Measurements from ENCODE around the gene PDE4D.

PDE4D gene

DNA sequence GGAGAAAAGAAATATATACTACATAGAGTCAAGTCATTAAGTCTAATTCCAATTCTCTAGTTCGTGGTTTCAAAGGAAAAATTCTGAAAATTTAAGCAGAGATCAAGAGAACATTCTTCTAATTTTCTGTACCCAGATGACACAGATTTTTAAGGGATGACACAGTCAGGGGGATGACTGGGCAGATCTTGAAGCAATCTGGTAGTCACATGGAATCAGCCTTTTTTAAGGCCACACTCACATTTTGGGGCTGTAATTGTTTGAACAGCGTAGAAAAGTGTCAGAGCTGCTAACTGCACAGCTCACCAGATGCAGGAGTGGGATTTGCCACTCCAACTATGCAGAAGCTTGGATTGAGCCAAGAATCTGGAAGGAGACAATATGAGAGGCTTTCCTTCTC lies 20.4 kb downstream of the PDE4D start:
- TF ChIP-seq, protein P1, sequence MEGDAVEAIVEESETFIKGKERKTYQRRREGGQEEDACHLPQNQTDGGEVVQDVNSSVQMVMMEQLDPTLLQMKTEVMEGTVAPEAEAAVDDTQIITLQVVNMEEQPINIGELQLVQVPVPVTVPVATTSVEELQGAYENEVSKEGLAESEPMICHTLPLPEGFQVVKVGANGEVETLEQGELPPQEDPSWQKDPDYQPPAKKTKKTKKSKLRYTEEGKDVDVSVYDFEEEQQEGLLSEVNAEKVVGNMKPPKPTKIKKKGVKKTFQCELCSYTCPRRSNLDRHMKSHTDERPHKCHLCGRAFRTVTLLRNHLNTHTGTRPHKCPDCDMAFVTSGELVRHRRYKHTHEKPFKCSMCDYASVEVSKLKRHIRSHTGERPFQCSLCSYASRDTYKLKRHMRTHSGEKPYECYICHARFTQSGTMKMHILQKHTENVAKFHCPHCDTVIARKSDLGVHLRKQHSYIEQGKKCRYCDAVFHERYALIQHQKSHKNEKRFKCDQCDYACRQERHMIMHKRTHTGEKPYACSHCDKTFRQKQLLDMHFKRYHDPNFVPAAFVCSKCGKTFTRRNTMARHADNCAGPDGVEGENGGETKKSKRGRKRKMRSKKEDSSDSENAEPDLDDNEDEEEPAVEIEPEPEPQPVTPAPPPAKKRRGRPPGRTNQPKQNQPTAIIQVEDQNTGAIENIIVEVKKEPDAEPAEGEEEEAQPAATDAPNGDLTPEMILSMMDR (IDR thresholded peaks at IDR 0.05; ENCODE audit: low read depth, low read length) = no peak
- H3K4me3 ChIP-seq (ENCODE audit: low read depth, low read length) = no peak overlapping the region
- in situ Hi-C loops (cut with HindIII; ENCODE audit: low sequenced_read_pairs) = no loop called here
- peak; percentile 66 for DNase-seq (ENCODE audit: low read depth, low spot score)

DNA sequence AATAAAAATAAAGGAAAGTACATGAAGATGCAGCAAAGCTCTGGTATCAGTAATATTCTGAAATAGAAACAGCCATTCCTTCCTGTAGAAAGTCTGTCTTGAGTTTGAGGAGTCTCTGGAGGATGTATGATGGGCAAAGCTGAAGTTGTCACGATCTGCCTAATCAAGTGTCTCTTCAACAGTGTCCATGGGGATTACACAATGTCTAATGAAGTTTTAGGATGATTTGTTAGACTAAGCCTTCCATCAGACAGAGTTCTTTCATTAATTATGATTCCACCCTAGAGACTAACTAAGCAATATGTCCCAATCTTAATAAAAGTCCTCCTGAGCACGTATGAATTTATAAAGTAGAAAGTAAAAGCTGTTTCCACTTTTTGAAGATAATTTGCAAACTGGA lies 26.9 kb downstream of the PDE4D start:
- in situ Hi-C loops (cut with HindIII; ENCODE audit: low sequenced_read_pairs) = no loop called here
- DNase-seq (ENCODE audit: low read depth, low spot score) = no peak
- H3K4me3 ChIP-seq (ENCODE audit: low read depth, low read length) = no peak overlapping the region
- TF ChIP-seq, protein P1 (IDR thresholded peaks at IDR 0.05; ENCODE audit: low read depth, low read length) = no peak

DNA sequence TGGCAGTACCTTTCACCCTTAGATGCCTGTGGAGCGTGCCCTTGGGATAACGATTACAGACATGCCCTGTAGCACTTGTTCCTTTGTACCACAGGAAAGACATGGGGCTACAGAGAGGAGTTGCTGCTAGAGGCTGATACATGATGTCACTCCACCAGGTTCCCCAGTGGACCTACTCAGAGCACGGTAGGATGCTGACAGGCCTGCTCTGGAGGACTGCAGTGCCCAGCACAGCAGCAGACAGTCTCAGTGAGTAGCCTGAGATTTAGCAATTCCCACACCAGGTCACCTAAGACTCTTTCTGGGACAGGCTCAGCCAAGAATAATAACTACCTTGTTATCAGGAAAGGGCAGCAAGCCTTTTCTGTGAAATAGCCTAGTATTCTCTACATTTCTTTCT lies 28.8 kb downstream of the PDE4D start:
- no peak overlapping the region for H3K4me3 ChIP-seq (ENCODE audit: low read depth, low read length)
- no peak for DNase-seq (ENCODE audit: low read depth, low spot score)
- TF ChIP-seq, protein P1 (IDR thresholded peaks at IDR 0.05; ENCODE audit: low read depth, low read length) = no peak
- in situ Hi-C loops (cut with HindIII; ENCODE audit: low sequenced_read_pairs) = no loop called here

DNA sequence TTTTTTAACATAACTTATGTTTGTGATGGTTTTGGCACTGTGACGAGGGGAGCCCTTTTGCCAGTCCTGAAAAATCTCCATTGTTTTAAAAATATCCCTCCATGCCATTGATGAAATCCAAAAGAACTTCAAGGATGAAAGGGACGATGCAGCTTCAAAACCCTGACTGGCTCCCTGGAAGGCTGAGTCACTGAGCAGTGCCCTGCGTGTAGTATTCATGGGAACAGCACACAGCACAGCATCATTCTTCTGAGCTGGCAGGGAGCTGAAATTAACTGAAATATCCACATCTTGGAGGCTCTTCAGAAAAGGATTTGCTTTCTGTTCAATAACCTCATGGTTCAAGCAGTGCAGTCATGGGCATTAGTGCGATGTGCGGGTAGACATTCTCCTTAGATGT lies 29.7 kb downstream of the PDE4D start:
- H3K4me3 ChIP-seq (ENCODE audit: low read depth, low read length) = no peak overlapping the region
- in situ Hi-C loops (cut with HindIII; ENCODE audit: low sequenced_read_pairs) = no loop called here
- TF ChIP-seq, protein P1 (IDR thresholded peaks at IDR 0.05; ENCODE audit: low read depth, low read length) = no peak
- DNase-seq (ENCODE audit: low read depth, low spot score) = peak; percentile 28

DNA sequence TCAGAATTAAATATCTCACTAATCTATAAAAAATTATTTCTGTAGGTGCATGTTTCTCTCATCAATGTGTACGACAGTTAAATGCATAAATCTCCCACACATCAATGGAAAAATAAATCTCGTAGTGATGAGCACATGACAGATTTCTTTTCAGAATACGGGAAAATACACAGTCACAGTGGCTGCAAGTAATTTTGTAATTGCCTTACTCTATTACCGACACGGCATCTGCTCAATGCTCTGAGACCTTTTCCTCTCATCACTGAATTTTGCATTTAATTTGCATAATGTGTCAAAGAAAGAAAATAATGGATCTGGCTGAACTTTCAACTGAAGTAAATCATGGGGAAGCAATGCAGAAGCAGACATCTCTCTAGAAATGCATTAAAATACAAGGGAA lies 37.2 kb downstream of the PDE4D start:
- in situ Hi-C loops (cut with HindIII; ENCODE audit: low sequenced_read_pairs) = no loop called here
- TF ChIP-seq, protein P1 (IDR thresholded peaks at IDR 0.05; ENCODE audit: low read depth, low read length) = no peak
- DNase-seq (ENCODE audit: low read depth, low spot score) = no peak
- no peak overlapping the region for H3K4me3 ChIP-seq (ENCODE audit: low read depth, low read length)

DNA sequence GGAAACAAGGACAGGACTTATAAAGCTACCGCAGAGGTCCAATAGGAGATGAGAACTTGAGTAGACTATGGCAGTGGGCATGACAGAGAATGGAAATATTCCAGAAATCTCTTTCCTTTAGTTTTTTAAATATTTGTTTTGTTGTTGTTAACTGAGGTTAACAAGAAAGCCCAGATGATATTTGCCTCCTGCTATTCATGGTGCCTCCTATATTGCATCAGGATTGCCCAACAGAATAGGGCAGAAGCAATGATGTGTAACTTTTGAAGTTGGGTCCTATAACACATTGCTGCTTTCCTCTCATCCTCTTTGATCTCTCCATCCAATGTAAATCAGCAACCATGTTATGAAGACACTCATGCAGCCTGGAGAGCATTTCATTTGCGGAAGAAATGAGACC lies 42.8 kb downstream of the PDE4D start:
- TF ChIP-seq, protein P1 (IDR thresholded peaks at IDR 0.05; ENCODE audit: low read depth, low read length) = no peak
- in situ Hi-C loops (cut with HindIII; ENCODE audit: low sequenced_read_pairs) = no loop called here
- DNase-seq (ENCODE audit: low read depth, low spot score) = no peak
- no peak overlapping the region for H3K4me3 ChIP-seq (ENCODE audit: low read depth, low read length)

DNA sequence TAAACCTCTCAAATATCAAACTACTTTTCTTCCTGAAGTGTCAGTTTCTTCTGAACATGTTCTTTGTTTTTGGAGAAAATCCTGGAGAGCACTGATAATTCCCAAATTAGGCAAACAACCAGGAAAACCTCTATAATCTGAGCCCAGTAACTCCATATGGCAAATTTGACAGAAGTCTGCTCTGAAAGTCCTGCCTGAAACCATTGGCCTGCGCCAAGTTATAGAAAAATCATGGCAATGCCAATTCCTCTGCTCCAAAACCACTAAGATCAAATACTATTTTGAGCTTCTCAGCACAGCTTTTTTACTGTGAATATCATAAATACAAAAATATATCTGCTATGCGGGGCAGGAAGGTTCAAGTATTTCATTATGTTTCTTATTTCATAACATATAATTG lies 45.9 kb downstream of the PDE4D start:
- in situ Hi-C loops (cut with HindIII; ENCODE audit: low sequenced_read_pairs) = no loop called here
- TF ChIP-seq, protein P1 (IDR thresholded peaks at IDR 0.05; ENCODE audit: low read depth, low read length) = no peak
- no peak overlapping the region for H3K4me3 ChIP-seq (ENCODE audit: low read depth, low read length)
- DNase-seq (ENCODE audit: low read depth, low spot score) = no peak

Measured in astrocyte of the spinal cord (primary cell).